Measurements from ENCODE around the gene VCPKMT.
"Not testable (repeated sequence)": the region's sequence is repeated elsewhere in the genome, so short reads cannot be mapped to it uniquely, and the experiment has no call there.

VCPKMT gene

DNA sequence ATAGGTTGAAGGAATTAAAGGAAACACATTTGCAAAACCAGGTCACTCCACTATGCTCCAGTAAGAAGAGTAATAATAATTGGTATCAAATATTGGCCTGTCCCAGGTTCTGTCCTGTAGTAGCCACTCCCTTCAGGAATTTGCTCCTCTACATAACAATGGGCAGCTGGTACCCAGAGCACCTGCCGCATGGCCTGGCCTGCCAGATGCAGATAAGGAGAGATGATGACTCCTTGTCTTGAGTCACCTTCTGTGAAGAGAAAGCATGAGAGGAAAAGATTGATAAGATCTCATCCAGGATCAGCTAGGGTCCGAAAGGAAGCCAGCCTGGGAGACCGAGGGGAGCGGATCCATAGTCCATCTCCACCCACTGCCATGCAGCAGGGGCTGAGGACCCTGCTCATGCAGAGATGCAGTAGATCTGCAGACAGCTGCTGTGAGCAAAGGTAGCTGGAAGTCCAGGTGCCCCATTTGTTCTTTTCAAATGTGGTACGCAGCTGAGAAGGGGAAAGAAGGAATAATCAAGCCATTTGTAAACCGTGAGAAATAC lies 24.3 kb downstream of the VCPKMT start:
- DNase-seq (ENCODE audit: low read depth, low spot score): no peak

DNA sequence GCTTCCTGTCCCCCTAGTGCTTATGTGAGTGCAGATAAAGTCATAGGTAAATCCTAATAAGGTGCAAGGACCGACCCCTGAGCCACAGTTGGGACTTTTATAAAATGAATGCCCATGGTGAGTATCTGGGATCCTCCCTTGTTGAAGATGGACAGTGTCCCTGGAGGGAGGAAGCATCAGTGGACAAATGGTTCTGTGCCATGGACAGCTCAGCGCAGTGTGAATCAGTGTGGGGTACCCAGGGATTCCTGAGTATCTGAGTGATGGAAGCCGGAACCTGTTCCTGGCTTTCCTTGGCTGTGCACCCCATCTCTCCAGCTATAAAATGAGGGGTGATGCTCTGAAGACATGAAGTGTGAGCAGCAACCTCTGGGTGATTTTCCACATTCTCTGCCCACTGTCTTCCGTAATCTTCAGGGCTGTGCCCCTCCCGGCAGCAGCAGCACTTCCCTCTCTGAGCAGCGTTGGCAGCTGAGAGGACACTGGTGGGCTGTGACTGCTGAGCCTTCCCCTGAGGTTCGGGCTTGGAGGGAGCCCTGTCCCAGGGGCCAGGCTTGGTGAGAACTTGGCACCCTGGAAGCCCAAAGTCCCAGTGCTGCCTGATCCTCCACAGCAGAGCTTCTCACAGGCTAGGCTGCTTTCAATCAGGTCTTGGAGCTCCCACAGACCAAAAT lies 25.0 kb downstream of the VCPKMT start:
- DNase-seq (ENCODE audit: low read depth, low spot score): no peak

GRCh38 chr14:50089208-50089607 lies 27.2 kb downstream of the VCPKMT start:
- no peak for DNase-seq (ENCODE audit: low read depth, low spot score)

GRCh38 chr14:50088731-50089130 lies 27.6 kb downstream of the VCPKMT start:
- DNase-seq (ENCODE audit: low read depth, low spot score): no peak

- no peak for DNase-seq (ENCODE audit: low read depth, low spot score)
Observed at GRCh38 chr14:50088117-50088515, 28.3 kb downstream of the VCPKMT start.

DNA sequence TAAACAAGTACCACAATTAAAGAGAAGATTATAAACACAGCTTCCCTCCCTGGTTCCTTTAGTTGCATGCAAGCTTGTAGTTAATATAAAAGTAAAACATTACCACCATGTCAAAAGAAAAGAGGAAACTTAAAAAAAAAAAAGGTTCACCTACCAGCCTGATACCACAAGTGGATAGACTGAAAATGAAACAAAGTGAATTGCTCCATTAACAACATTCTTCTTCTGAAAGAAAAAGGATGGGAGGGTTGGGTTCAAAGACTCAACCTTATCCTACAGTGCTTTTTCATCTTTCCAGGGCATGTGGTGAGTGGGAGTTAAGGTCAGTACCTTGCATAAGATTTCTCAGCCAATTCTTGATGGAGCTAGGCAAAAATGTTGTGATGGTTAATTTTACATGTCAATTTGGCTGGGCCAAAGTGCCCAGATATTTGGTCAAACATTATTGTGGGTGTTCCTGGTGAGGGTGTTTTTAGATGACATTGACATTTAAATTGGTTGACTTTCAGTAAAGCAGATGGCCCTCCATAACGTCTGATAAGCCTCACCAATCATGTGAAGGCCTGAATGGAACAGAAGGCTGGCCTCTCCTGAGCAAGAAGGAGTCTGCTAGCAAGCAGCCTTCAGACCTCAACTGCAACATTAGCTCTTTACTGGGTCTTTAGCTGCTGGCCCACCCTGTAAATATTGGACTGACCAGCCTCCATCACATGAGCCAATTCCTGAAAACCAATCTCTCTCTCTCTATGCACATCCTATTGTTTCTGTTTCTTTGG lies 28.8 kb downstream of the VCPKMT start:
- no peak for DNase-seq (ENCODE audit: low read depth, low spot score)

DNA sequence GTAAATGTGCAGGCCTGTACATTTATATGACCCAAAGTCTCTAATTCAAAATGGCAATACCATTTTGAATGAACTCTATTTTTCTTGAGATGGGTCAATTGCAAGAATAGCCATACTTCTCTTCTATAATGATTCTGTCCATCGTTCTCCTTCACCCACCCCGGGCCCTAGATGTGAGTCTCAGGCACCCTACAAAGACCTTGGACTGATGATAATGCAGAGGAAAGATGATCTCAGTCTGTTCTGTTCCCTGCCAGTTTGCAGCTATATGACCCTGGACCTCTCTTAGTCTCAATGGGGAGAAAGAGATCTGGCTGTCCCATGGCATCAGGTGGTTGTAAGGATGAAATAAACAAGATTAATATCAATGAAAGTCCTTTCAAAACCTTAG lies 30.1 kb downstream of the VCPKMT start:
- no peak for DNase-seq (ENCODE audit: low read depth, low spot score)

- no peak for DNase-seq (ENCODE audit: low read depth, low spot score)
Observed at GRCh38 chr14:50085570-50086320, 30.6 kb downstream of the VCPKMT start.

- no peak for DNase-seq (ENCODE audit: low read depth, low spot score)
Observed at GRCh38 chr14:50084666-50085065, 31.7 kb downstream of the VCPKMT start.

DNA sequence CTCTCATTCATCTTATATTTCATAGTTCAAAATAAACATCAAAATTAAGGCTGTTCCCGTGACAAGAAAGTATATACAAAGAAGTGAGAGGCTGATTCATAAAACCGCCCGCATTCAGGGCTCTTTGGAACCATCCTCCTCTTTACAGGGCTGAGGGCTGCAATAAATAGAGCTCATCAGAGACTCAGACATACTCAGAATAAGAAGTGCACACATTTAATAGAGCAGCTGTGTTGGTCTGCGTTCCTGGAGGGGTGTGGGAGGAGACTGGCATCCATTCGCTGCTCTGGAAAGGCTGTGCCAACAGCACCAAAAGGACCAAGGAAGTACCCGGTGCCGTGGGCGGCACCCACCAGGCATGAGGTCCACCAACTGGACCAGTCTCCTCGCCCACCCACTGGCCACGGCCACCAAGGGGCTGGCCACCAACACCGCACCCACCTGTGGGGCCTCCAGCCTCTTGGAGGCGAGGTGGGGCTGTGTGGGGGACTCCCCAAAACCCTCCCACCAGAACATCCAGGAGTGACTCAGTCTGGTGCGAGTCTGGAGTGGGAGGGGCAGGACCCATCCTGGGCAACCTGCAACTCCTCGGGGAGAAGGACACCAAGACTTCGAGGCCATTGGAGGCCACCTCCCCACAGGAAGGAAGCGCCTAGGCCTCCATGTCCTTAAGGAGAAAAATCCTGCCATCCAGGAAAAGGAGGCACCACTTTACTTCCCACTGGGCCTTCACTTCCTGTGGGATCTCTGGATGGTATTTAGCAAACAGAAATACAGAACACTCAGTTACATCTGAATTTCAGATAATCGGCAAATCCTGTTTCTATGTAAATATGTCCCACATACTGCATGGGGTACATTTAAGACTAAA lies 32.7 kb downstream of the VCPKMT start:
- DNase-seq (ENCODE audit: low read depth, low spot score): no peak

- no peak for DNase-seq (ENCODE audit: low read depth, low spot score)
Observed at GRCh38 chr14:50082784-50083466, 33.4 kb downstream of the VCPKMT start.

- DNase-seq (ENCODE audit: low read depth, low spot score): no peak
Observed at GRCh38 chr14:50082308-50082742, 34.0 kb downstream of the VCPKMT start.

GRCh38 chr14:50079103-50079502 lies 37.3 kb downstream of the VCPKMT start:
- not testable (repeated sequence) for DNase-seq (ENCODE audit: low read depth, low spot score)

DNA sequence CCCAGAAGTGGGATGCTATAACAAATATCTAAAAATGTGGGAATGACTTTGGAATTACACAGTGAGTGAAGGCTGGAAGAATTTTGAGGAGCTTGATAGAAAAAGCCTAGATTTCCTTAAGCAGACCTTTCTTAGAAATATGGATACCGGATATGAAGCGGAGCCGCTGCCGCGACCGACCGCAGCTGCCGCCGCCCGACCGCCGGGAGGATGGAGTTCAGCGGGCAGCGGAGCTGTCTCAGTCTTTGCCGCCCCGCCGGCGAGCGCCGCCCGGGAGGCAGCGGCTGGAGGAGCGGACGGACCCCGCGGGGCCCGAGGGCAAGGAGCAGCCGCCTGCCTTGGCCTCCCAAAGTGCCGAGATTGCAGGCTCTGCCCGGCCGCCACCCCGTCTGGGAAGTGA lies 42.7 kb downstream of the VCPKMT start:
- not testable (repeated sequence) for DNase-seq (ENCODE audit: low read depth, low spot score)

DNA sequence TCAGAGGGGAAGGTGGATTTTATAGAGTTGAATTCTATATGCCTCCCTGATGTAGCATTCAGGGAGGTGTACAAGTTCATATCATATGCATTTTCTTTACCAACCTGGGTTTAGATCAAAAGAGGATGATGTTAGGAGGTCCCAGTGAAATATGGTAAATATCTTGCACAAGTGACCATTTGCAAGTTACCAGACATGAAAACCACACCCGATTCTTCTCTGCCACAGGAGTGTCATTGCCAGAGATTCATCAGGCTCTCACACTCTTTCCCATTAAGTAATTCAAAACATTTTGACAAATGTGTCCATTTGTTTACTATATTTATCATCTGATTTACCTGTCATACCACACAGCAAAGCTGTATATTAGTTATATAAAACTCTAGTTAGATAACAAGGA lies 44.0 kb downstream of the VCPKMT start:
- DNase-seq (ENCODE audit: low read depth, low spot score): no peak

- DNase-seq (ENCODE audit: low read depth, low spot score): no peak
Observed at GRCh38 chr14:50070840-50071548, 45.4 kb downstream of the VCPKMT start.

DNA sequence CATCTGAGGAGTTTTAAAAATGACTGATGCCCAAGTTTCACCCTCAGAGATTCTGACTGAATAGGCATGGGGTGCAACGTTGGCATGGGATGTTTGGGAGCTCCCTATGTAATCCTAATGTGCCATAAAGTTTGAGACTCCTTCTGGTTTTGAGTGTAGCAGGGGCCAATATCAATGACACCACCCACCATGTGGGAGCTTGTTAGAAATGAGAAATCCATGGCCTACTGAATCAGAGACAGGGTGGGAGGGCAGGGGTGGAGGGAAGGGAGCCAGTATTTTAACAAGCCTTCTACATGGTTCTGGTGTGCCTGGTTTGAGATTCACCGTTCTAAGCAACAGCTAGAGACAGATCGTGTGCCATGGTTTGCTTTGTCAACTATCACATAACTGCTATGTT lies 46.1 kb downstream of the VCPKMT start:
- no peak for DNase-seq (ENCODE audit: low read depth, low spot score)

- DNase-seq (ENCODE audit: low read depth, low spot score): no peak
Observed at GRCh38 chr14:50069325-50069724, 47.0 kb downstream of the VCPKMT start.

DNA sequence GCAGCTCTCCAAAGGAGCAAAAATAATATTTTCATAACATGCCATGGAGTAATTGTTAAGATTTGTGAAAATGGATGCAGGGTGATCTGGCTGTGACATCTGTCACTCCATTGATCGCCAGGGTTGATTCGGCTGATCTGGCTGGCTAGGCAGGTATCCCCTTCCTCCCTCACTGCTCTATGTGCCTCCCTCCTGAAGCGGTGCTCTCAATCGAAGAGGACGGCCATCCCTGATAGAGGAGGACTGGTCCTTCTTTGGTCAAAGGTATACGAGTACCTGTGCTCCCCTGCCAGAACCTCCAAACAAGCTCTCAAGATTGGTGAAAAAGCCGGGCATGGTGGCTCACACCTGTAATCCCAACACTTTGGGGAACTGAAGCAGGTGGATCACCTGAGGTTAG lies 47.9 kb downstream of the VCPKMT start:
- DNase-seq (ENCODE audit: low read depth, low spot score): no peak
